Smooth muscle cell (in vitro differentiated cells): ENCODE results near the gene ACADM. TPM values are rescaled to one million over a fixed set of nuclear protein-coding genes. Genes with fewer than 3 reads are reported as not detected.
A peak's percentile ranks its signal among the peaks of the same experiment; 100 is the strongest.
"Not testable (repeated sequence)": the region's sequence is repeated elsewhere in the genome, so short reads cannot be mapped to it uniquely, and the experiment has no call there.

Source experiments
- DNase-seq: peaks from one replicate; lab custom pipeline; 2025; ENCODE audit not compliant: unreplicated experiment; lab: John Stamatoyannopoulos, UW
- H2AFZ ChIP-seq: fragments of 200-600 bp; sonication (generic); 2 replicates; pipeline ENCODE4 v1.6.0; 2016; ENCODE audit warnings: antibody characterized with exemption, low read depth, mild to moderate bottlenecking
- H3F3A ChIP-seq: fragments of 200-600 bp; sonication (generic); 2 replicates; pipeline ENCODE4 v1.6.0; 2017; ENCODE audit warnings: antibody characterized with exemption, low read depth
- H3K27ac ChIP-seq: fragments of 200-600 bp; sonication (generic); 2 replicates; pipeline ENCODE4 v1.5.1; 2016; ENCODE audit warnings: low read depth, mild to moderate bottlenecking
- H3K27me3 ChIP-seq: fragments of 200-600 bp; sonication (generic); 2 replicates; pipeline ENCODE4 v1.6.1; 2016; ENCODE audit warnings: low read depth, mild to moderate bottlenecking
- H3K36me3 ChIP-seq: fragments of 200-600 bp; sonication (generic); 2 replicates; pipeline ENCODE4 v1.5.1; 2016; ENCODE audit warnings: low read depth
- H3K4me1 ChIP-seq: fragments of 200-600 bp; sonication (generic); 2 replicates; pipeline ENCODE4 v1.5.1; 2016; ENCODE audit warnings: low read depth
- H3K4me2 ChIP-seq: fragments of 200-600 bp; sonication (generic); 2 replicates; pipeline ENCODE4 v1.6.0; 2016; ENCODE audit warnings: mild to moderate bottlenecking
- H3K4me3 ChIP-seq: fragments of 200-600 bp; sonication (generic); 2 replicates; pipeline ENCODE4 v1.5.1; 2016; ENCODE audit warnings: mild to moderate bottlenecking
- H3K79me2 ChIP-seq: fragments of 200-600 bp; sonication (generic); 2 replicates; pipeline ENCODE4 v1.6.0; 2016; ENCODE audit warnings: low read depth, mild to moderate bottlenecking
- H3K9ac ChIP-seq: fragments of 200-600 bp; sonication (generic); 2 replicates; pipeline ENCODE4 v1.6.0; 2016; ENCODE audit warnings: low read depth
- H3K9me3 ChIP-seq: fragments of 200-600 bp; sonication (generic); replicated peaks from 2 replicates; pipeline ENCODE4 v1.5.1; 2016; ENCODE audit warnings: low read depth
- H4K20me1 ChIP-seq: fragments of 200-600 bp; sonication (generic); 2 replicates; pipeline ENCODE4 v1.6.0; 2016; ENCODE audit warnings: low read depth
- WGBS: methylation state at CpG from one replicate; pipeline ENCODE4 v1.1.7; 2016; ENCODE audit warnings: low lambda C conversion rate; 5-methylcytosine and 5-hydroxymethylcytosine counted together
- polyA plus RNA-seq: library from polyadenylated mRNA; unstranded; fragments of >200 nt; fragmentation: Nextera tagmentation; extraction: Ambion mirVana; gene quantifications from 2 replicates; pipeline ENCODE4 v1.2.1, GENCODE V29; 2016
- total RNA-seq: library from RNA; depleted of rRNA; stranded (reverse); fragments of >200 nt; gene quantifications from 2 replicates; pipeline ENCODE4 v1.2.3, GENCODE V29; 2014
- TF ChIP-seq, protein P1 (sequence below): fragments of 200-600 bp; sonication (generic); IDR thresholded peaks from 2 replicates; pipeline ENCODE4 v1.5.1; 2017; ENCODE audit warnings: borderline replicate concordance, mild to moderate bottlenecking, antibody characterized with exemption; ENCODE audit not compliant: insufficient read depth, poor library complexity, severe bottlenecking

The ACADM gene
- 26.5 and 28.6 TPM in 2 replicates for total RNA-seq
- 13.3 and 20.5 TPM in 2 replicates for polyA plus RNA-seq

DNA sequence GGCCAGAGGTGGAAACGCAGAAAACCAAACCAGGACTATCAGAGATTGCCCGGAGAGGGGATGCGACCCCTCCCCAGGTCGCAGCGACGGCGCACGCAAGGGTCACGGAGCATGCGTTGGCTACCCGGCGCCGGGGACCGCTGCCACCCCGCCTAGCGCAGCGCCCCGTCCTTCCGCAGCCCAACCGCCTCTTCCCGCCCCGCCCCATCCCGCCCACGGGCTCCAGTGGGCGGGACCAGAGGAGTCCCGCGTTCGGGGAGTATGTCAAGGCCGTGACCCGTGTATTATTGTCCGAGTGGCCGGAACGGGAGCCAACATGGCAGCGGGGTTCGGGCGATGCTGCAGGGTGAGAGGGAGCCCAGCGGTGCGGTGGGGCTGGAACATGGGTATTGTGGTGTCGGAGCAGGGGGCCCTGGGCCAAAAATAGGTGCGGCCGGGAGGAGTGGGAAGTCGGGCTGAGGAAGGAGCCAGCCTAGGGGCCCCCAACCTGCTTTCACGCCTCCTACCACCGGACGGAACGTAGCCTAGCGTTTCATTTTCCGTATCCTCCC is at the start of gene ACADM:
TSS of gene ACADM (plus strand) at position 238 of the 551 bp plus-strand sequence. CDS start at position 317, 79 bp downstream.
- H2AFZ ChIP-seq, result peak within 1 kb of the TSS; percentile 90
- no peaks in the 10 kb centered on the region for H3F3A ChIP-seq
- peak within 1 kb of the TSS; percentile 85 for H3K4me2 ChIP-seq
- H4K20me1 ChIP-seq, result peaks cover 15% of the 10 kb centered on the region
- DNase-seq, result peak; percentile 83
- peak within 1 kb of the TSS; percentile 76 for H3K4me3 ChIP-seq
- peaks cover 15% of the 10 kb centered on the region for H3K4me1 ChIP-seq
- H3K27me3 ChIP-seq, result no peaks in the 10 kb centered on the region
- H3K9ac ChIP-seq, result peak within 1 kb of the TSS; percentile 67
- H3K79me2 ChIP-seq, result peaks cover 43% of the 10 kb centered on the region
- no peaks in the 10 kb centered on the region for H3K36me3 ChIP-seq
- no peaks in the 10 kb centered on the region for H3K9me3 ChIP-seq
- 2% methylated on average over 42 of the region's 48 CpGs for WGBS
- TF ChIP-seq, protein P1, sequence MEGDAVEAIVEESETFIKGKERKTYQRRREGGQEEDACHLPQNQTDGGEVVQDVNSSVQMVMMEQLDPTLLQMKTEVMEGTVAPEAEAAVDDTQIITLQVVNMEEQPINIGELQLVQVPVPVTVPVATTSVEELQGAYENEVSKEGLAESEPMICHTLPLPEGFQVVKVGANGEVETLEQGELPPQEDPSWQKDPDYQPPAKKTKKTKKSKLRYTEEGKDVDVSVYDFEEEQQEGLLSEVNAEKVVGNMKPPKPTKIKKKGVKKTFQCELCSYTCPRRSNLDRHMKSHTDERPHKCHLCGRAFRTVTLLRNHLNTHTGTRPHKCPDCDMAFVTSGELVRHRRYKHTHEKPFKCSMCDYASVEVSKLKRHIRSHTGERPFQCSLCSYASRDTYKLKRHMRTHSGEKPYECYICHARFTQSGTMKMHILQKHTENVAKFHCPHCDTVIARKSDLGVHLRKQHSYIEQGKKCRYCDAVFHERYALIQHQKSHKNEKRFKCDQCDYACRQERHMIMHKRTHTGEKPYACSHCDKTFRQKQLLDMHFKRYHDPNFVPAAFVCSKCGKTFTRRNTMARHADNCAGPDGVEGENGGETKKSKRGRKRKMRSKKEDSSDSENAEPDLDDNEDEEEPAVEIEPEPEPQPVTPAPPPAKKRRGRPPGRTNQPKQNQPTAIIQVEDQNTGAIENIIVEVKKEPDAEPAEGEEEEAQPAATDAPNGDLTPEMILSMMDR, result no peak
- H3K27ac ChIP-seq, result peak within 1 kb of the TSS; percentile 53

DNA sequence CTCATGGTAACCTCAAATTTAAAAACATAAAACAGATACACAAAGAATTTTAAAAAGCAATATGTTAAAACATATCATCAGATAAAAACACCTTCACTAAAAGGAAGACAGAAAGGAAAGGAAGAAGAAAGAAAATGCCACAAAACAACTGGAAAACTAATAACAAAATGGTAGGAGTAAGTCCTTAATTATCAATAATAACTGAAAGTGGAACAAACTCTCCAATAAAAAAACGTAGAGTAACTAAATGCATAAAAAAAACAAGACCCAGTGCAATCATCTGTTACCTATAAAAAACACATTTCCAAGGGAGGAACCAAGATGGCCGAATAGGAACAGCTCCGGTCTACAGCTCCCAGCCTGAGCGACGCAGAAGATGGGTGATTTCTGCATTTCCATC is 47.1 kb upstream of the ACADM start:
- Histone ChIP-seq H3F3A (no peaks in the 10 kb centered on the region), H3K79me2 (peaks cover 9% of the 10 kb centered on the region), H3K4me3 (peak overlapping the region; percentile 51), H3K9ac (peak overlapping the region; percentile 55), H3K4me2 (peak overlapping the region; percentile 84), H3K27ac (no peak overlapping the region), H3K9me3 (no peaks in the 10 kb centered on the region), H4K20me1 (no peaks in the 10 kb centered on the region), H3K36me3 (no peaks in the 10 kb centered on the region), H3K4me1 (peaks cover 28% of the 10 kb centered on the region), H3K27me3 (no peaks in the 10 kb centered on the region), H2AFZ (peak overlapping the region; percentile 80)
- no peak for DNase-seq
- 38% methylated on average over 5 of the region's 5 CpGs for WGBS
- TF ChIP-seq, protein P1, result no peak

DNA sequence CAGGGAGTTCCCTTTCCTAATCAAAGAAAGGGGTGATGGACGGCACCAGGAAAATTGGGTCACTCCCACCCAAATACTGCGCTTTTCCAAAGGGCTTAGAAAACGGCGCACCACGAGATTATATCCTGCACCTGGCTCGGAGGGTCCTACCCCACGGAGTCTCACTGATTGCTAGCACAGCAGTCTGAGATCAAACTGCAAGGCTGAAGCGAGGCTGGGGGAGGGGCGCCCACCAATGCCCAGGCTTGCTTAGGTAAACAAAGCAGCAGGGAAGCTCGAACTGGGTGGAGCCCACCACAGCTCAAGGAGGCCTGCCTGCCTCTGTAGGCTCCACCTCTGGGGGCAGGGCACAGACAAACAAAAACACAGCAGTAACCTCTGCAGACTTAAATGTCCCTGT is 46.5 kb upstream of the ACADM start:
- DNase-seq, result not testable (repeated sequence)

DNA sequence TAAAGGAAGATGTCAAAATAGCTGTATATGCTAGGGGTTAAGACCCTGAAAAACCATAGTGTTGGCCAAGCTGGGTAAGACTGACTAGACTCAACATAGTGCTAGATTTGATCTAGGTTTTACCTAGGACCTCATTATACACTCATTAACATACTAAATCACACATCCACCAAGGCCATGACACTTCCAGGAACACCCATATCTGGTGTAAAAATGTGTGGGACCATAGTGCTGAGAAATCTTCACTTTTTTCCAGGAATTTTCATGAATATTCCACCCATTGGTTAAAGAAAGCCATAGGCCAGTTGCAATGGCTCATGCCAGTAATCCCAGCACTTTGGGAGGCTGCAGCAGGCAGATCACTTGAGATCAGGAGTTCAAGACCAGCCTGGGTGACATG is 34.0 kb upstream of the ACADM start:
- Histone ChIP-seq H4K20me1 (no peaks in the 10 kb centered on the region), H3K9me3 (no peaks in the 10 kb centered on the region), H3K4me1 (no peaks in the 10 kb centered on the region), H3K79me2 (no peaks in the 10 kb centered on the region), H3K4me3 (no peak overlapping the region), H3K36me3 (no peaks in the 10 kb centered on the region), H3K27ac (no peak overlapping the region), H3K4me2 (no peak overlapping the region), H3K27me3 (no peaks in the 10 kb centered on the region), H3K9ac (no peak overlapping the region), H2AFZ (no peak overlapping the region), H3F3A (no peaks in the 10 kb centered on the region)
- TF ChIP-seq, protein P1, result no peak
- no peak for DNase-seq

More for the DNA sequence above, 46.5 kb upstream of the ACADM start:
- H3F3A ChIP-seq, H3K79me2 ChIP-seq, H3K36me3 ChIP-seq, H4K20me1 ChIP-seq, H3K9ac ChIP-seq, H2AFZ ChIP-seq, H3K9me3 ChIP-seq, H3K27ac ChIP-seq, H3K27me3 ChIP-seq: not testable (repeated sequence)
- WGBS, result 26% methylated on average over 10 of the region's 10 CpGs
- Histone ChIP-seq H3K4me2 (peak overlapping the region; percentile 84), H3K4me3 (peak overlapping the region; percentile 51), H3K4me1 (peaks cover 23% of the 10 kb centered on the region)
